IPS-18a (cell line): ENCODE data around the gene TMEM45A.
"Not testable (repeated sequence)": the region's sequence is repeated elsewhere in the genome, so short reads cannot be mapped to it uniquely, and the experiment has no call there.

Experiments
- H3K27ac ChIP-seq: one replicate; pipeline ENCODE4 v1.5.1; 2013; ENCODE audit warnings: low read length
- H3K27me3 ChIP-seq: one replicate; pipeline ENCODE4 v1.6.1; 2013; ENCODE audit warnings: mild to moderate bottlenecking, low read length; ENCODE audit not compliant: control insufficient read depth, insufficient read depth
- H3K36me3 ChIP-seq: one replicate; pipeline ENCODE4 v1.6.1; 2013; ENCODE audit warnings: low read depth, low read length; ENCODE audit not compliant: control insufficient read depth
- H3K4me1 ChIP-seq: one replicate; pipeline ENCODE4 v1.6.1; 2013; ENCODE audit warnings: low read depth, low read length; ENCODE audit not compliant: control insufficient read depth
- H3K4me3 ChIP-seq: one replicate; pipeline ENCODE4 v1.5.1; 2013; ENCODE audit warnings: low read length
- H3K9ac ChIP-seq: one replicate; pipeline ENCODE4 v1.6.1; 2013; ENCODE audit warnings: mild to moderate bottlenecking, low read length, moderate library complexity
- H3K9me3 ChIP-seq: one replicate; pipeline ENCODE4 v1.6.1; 2013; ENCODE audit warnings: low read depth, low read length; ENCODE audit not compliant: control insufficient read depth

The TMEM45A gene

GRCh38 chr3:100489118-100489517 is 3.3 kb upstream of the TMEM45A start:
- Histone ChIP-seq H3K27me3 (no peaks in the 10 kb centered on the region), H3K4me1 (peaks cover 7% of the 10 kb centered on the region), H3K36me3 (no peaks in the 10 kb centered on the region), H3K9ac (no peak overlapping the region), H3K4me3 (no peak overlapping the region), H3K27ac (no peak overlapping the region), H3K9me3 (no peaks in the 10 kb centered on the region)

GRCh38 chr3:100496711-100497261 is 4.4 kb downstream of the TMEM45A start:
- Histone ChIP-seq H3K4me3 (no peak overlapping the region), H3K9me3 (no peaks in the 10 kb centered on the region), H3K4me1 (peaks cover 4% of the 10 kb centered on the region), H3K9ac (no peak overlapping the region), H3K27me3 (no peaks in the 10 kb centered on the region), H3K36me3 (no peaks in the 10 kb centered on the region), H3K27ac (no peak overlapping the region)

GRCh38 chr3:100499651-100500050 is 7.2 kb downstream of the TMEM45A start:
- Histone ChIP-seq H3K36me3 (no peaks in the 10 kb centered on the region), H3K27ac (no peak overlapping the region), H3K4me3 (no peak overlapping the region), H3K9me3 (no peaks in the 10 kb centered on the region), H3K4me1 (peaks cover 3% of the 10 kb centered on the region), H3K27me3 (no peaks in the 10 kb centered on the region), H3K9ac (no peak overlapping the region)

- no peak overlapping the region for H3K9ac ChIP-seq
- H3K27ac ChIP-seq: no peak overlapping the region
- H3K4me3 ChIP-seq: no peak overlapping the region
- H3K9me3 ChIP-seq: no peaks in the 10 kb centered on the region
- no peaks in the 10 kb centered on the region for H3K36me3 ChIP-seq
- H3K4me1 ChIP-seq: peaks cover 3% of the 10 kb centered on the region
- no peaks in the 10 kb centered on the region for H3K27me3 ChIP-seq
Observed at GRCh38 chr3:100500320-100500880, 8.0 kb downstream of the TMEM45A start.

GRCh38 chr3:100503448-100503847 is 11.0 kb downstream of the TMEM45A start:
- no peak overlapping the region for H3K27ac ChIP-seq
- no peak overlapping the region for H3K4me3 ChIP-seq
- no peaks in the 10 kb centered on the region for H3K27me3 ChIP-seq
- H3K9me3 ChIP-seq: peaks cover 3% of the 10 kb centered on the region
- H3K9ac ChIP-seq: no peak overlapping the region
- no peaks in the 10 kb centered on the region for H3K36me3 ChIP-seq
- H3K4me1 ChIP-seq: peaks cover 3% of the 10 kb centered on the region

- peaks cover 3% of the 10 kb centered on the region for H3K9me3 ChIP-seq
Observed at GRCh38 chr3:100506355-100506754, 13.9 kb downstream of the TMEM45A start.

GRCh38 chr3:100509818-100510217 is 17.4 kb downstream of the TMEM45A start:
- H3K9me3 ChIP-seq, H3K4me3 ChIP-seq, H3K9ac ChIP-seq, H3K27me3 ChIP-seq, H3K36me3 ChIP-seq, H3K4me1 ChIP-seq, H3K27ac ChIP-seq: not testable (repeated sequence)

More at GRCh38 chr3:100506355-100506754, 13.9 kb downstream of the TMEM45A start:
- H3K9ac ChIP-seq: no peak overlapping the region
- no peaks in the 10 kb centered on the region for H3K27me3 ChIP-seq
- no peak overlapping the region for H3K27ac ChIP-seq
- no peak overlapping the region for H3K4me3 ChIP-seq
- no peaks in the 10 kb centered on the region for H3K36me3 ChIP-seq
- no peaks in the 10 kb centered on the region for H3K4me1 ChIP-seq

GRCh38 chr3:100516232-100516631 is 23.8 kb downstream of the TMEM45A start:
- no peaks in the 10 kb centered on the region for H3K36me3 ChIP-seq
- no peak overlapping the region for H3K27ac ChIP-seq
- no peak overlapping the region for H3K9ac ChIP-seq
- H3K4me3 ChIP-seq: no peak overlapping the region
- no peaks in the 10 kb centered on the region for H3K27me3 ChIP-seq
- H3K4me1 ChIP-seq: no peaks in the 10 kb centered on the region
- H3K9me3 ChIP-seq: no peaks in the 10 kb centered on the region

GRCh38 chr3:100516838-100517237 is 24.4 kb downstream of the TMEM45A start:
- Histone ChIP-seq H3K9me3 (no peaks in the 10 kb centered on the region), H3K4me1 (no peaks in the 10 kb centered on the region), H3K4me3 (no peak overlapping the region), H3K27ac (no peak overlapping the region), H3K27me3 (no peaks in the 10 kb centered on the region), H3K36me3 (no peaks in the 10 kb centered on the region), H3K9ac (no peak overlapping the region)

GRCh38 chr3:100517276-100517675 is 24.9 kb downstream of the TMEM45A start:
- Histone ChIP-seq H3K27ac (no peak overlapping the region), H3K9me3 (no peaks in the 10 kb centered on the region), H3K27me3 (no peaks in the 10 kb centered on the region), H3K36me3 (no peaks in the 10 kb centered on the region), H3K4me1 (no peaks in the 10 kb centered on the region), H3K4me3 (no peak overlapping the region), H3K9ac (no peak overlapping the region)

- H3K36me3 ChIP-seq: no peaks in the 10 kb centered on the region
- no peaks in the 10 kb centered on the region for H3K4me1 ChIP-seq
- no peak overlapping the region for H3K27ac ChIP-seq
- no peak overlapping the region for H3K9ac ChIP-seq
- H3K4me3 ChIP-seq: no peak overlapping the region
- H3K27me3 ChIP-seq: no peaks in the 10 kb centered on the region
- H3K9me3 ChIP-seq: no peaks in the 10 kb centered on the region
Observed at GRCh38 chr3:100518244-100518643, 25.8 kb downstream of the TMEM45A start.

GRCh38 chr3:100518983-100519382 is 26.6 kb downstream of the TMEM45A start:
- no peaks in the 10 kb centered on the region for H3K36me3 ChIP-seq
- no peak overlapping the region for H3K9ac ChIP-seq
- H3K27me3 ChIP-seq: no peaks in the 10 kb centered on the region
- no peak overlapping the region for H3K27ac ChIP-seq
- no peak overlapping the region for H3K4me3 ChIP-seq
- no peaks in the 10 kb centered on the region for H3K4me1 ChIP-seq
- no peaks in the 10 kb centered on the region for H3K9me3 ChIP-seq
